Anterior cingulate cortex (tissue), 58 donors: Measurements from ENCODE around the gene ITPKA.

Source experiments
- DNase-seq, 58 donors: peaks; one replicate each; lab custom pipeline; 2025; lab: John Stamatoyannopoulos, UW

Gene ITPKA

GRCh38 chr15:41550066-41550775, 56.5 kb downstream of the ITPKA start:
- no peak for DNase-seq
